22Rv1 (cell line): Measurements from ENCODE around the gene THBS4.

Source experiments
- ZFX ChIP-seq: fragments of 450-650 bp; IDR thresholded peaks from 2 replicates; pipeline ENCODE4 v1.6.1; 2017; ENCODE audit warnings: antibody characterized with exemption, borderline replicate concordance
- TF ChIP-seq, protein P1 (sequence below): fragments of 450-650 bp; IDR thresholded peaks from 2 replicates; pipeline ENCODE4 v1.5.1; 2017; ENCODE audit warnings: mild to moderate bottlenecking

DNA sequence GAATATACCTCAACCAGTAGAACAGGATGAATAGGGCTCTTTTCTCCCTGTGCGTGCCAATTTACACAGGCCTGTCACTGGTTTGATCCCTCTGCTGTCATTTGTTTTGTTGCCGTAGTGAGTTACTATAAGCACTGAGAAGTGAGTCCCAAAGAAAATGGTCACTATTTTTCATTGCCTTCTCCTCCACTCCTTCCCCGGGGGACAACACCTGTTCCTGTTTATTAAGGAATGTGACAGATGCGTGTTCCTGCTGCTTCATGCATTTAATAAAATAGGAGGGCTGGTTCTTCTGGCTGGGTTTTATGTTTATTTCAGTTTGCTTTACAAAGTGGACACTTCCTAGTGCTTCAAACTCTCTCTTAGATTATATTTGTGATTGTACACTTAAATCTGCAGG is 6.4 kb downstream of the THBS4 start:
- TF ChIP-seq, protein P1, sequence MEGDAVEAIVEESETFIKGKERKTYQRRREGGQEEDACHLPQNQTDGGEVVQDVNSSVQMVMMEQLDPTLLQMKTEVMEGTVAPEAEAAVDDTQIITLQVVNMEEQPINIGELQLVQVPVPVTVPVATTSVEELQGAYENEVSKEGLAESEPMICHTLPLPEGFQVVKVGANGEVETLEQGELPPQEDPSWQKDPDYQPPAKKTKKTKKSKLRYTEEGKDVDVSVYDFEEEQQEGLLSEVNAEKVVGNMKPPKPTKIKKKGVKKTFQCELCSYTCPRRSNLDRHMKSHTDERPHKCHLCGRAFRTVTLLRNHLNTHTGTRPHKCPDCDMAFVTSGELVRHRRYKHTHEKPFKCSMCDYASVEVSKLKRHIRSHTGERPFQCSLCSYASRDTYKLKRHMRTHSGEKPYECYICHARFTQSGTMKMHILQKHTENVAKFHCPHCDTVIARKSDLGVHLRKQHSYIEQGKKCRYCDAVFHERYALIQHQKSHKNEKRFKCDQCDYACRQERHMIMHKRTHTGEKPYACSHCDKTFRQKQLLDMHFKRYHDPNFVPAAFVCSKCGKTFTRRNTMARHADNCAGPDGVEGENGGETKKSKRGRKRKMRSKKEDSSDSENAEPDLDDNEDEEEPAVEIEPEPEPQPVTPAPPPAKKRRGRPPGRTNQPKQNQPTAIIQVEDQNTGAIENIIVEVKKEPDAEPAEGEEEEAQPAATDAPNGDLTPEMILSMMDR: no peak
- TF ChIP-seq ZFX: no peak
